ENCODE measurements around the gene UBTF.

DNA sequence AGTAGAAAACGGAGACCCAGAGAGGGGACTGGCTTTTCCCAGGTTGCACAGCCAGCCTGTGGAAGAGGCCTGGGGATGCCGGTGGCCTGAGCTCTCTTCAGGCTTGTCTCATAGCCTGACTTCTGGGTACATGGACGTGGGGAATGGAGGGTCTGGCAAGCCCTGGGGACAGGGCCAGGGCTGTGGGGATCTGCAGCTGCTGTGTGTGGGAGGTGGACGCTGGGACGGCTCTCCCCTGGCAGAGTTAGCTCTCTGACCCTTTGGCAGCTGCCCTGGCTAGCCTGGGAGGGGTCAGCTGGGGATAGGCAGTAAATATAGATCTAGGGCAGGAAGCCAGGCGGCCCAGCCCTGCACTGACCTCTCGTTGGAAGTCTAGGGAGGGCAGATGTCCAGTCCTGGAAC lies 28.0 kb upstream of the UBTF start:
- no peak for TF ChIP-seq CSDC2 (CRISPR knock-in tag; IDR thresholded peaks at IDR 0.05)
- TF ChIP-seq, protein P1, sequence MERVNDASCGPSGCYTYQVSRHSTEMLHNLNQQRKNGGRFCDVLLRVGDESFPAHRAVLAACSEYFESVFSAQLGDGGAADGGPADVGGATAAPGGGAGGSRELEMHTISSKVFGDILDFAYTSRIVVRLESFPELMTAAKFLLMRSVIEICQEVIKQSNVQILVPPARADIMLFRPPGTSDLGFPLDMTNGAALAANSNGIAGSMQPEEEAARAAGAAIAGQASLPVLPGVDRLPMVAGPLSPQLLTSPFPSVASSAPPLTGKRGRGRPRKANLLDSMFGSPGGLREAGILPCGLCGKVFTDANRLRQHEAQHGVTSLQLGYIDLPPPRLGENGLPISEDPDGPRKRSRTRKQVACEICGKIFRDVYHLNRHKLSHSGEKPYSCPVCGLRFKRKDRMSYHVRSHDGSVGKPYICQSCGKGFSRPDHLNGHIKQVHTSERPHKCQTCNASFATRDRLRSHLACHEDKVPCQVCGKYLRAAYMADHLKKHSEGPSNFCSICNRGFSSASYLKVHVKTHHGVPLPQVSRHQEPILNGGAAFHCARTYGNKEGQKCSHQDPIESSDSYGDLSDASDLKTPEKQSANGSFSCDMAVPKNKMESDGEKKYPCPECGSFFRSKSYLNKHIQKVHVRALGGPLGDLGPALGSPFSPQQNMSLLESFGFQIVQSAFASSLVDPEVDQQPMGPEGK (CRISPR knock-in tag; IDR thresholded peaks at IDR 0.05; ENCODE audit: borderline replicate concordance) = no peak
- TF ChIP-seq, protein P2, sequence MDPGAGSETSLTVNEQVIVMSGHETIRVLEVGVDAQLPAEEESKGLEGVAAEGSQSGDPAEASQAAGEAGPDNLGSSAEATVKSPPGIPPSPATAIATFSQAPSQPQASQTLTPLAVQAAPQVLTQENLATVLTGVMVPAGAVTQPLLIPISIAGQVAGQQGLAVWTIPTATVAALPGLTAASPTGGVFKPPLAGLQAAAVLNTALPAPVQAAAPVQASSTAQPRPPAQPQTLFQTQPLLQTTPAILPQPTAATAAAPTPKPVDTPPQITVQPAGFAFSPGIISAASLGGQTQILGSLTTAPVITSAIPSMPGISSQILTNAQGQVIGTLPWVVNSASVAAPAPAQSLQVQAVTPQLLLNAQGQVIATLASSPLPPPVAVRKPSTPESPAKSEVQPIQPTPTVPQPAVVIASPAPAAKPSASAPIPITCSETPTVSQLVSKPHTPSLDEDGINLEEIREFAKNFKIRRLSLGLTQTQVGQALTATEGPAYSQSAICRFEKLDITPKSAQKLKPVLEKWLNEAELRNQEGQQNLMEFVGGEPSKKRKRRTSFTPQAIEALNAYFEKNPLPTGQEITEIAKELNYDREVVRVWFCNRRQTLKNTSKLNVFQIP (CRISPR knock-in tag; IDR thresholded peaks at IDR 0.05; ENCODE audit: borderline replicate concordance, low read depth) = no peak
- no peak for TF ChIP-seq OSR1 (CRISPR knock-in tag; IDR thresholded peaks at IDR 0.05)
- TF ChIP-seq RARB (CRISPR knock-in tag; IDR thresholded peaks at IDR 0.05) = no peak
- TF ChIP-seq ARNTL (CRISPR knock-in tag; IDR thresholded peaks at IDR 0.05; ENCODE audit: borderline replicate concordance, low read depth) = no peak
- TF ChIP-seq ZFP3 (CRISPR knock-in tag; IDR thresholded peaks at IDR 0.05) = no peak
- TF ChIP-seq BACH2 (CRISPR knock-in tag; IDR thresholded peaks at IDR 0.05; ENCODE audit: borderline replicate concordance) = no peak
- no peak for TF ChIP-seq TCF4 (CRISPR knock-in tag; IDR thresholded peaks at IDR 0.05; ENCODE audit: borderline replicate concordance)
- TF ChIP-seq TOX (CRISPR knock-in tag; IDR thresholded peaks at IDR 0.05; ENCODE audit: borderline replicate concordance) = no peak
- TF ChIP-seq ZNF70 (CRISPR knock-in tag; IDR thresholded peaks at IDR 0.05) = no peak
- no peak for TF ChIP-seq SNAI2 (CRISPR knock-in tag; IDR thresholded peaks at IDR 0.05)

Data from SK-N-SH treated with all-trans-retinoic acid at 6 μM for 48 hours (cell line).